ENCODE results near the gene PEX16.

PEX16 gene

GRCh38 chr11:45871638-45872037 lies 46.0 kb downstream of the PEX16 start:
- Mint-ChIP-seq H3K36me3 (peaks cover 48% of the 10 kb centered on the region), H3K27ac (peak overlapping the region; percentile 45)

GRCh38 chr11:45870706-45871105 lies 47.0 kb downstream of the PEX16 start:
- no peak for ATAC-seq (ENCODE audit: low read depth)
- peaks cover 2% of the 10 kb centered on the region for H3K4me1 Mint-ChIP-seq
- H3K27me3 Mint-ChIP-seq = no peaks in the 10 kb centered on the region
- no peaks in the 10 kb centered on the region for H3K9me3 Mint-ChIP-seq
- no peak overlapping the region for H3K4me3 Mint-ChIP-seq
- peaks cover 52% of the 10 kb centered on the region for H3K36me3 Mint-ChIP-seq
- no peak for DNase-seq (ENCODE audit: low spot score in 2 of 2)
- no peak overlapping the region for H3K27ac Mint-ChIP-seq

More at GRCh38 chr11:45871638-45872037, 46.0 kb downstream of the PEX16 start:
- no peak for ATAC-seq (ENCODE audit: low read depth)
- H3K27me3 Mint-ChIP-seq = no peaks in the 10 kb centered on the region
- no peaks in the 10 kb centered on the region for H3K9me3 Mint-ChIP-seq
- no peak overlapping the region for H3K4me3 Mint-ChIP-seq
- no peak for DNase-seq (ENCODE audit: low spot score in 2 of 2)
- H3K4me1 Mint-ChIP-seq = peaks cover 2% of the 10 kb centered on the region

GRCh38 chr11:45869551-45869950 lies 48.1 kb downstream of the PEX16 start:
- Mint-ChIP-seq H3K4me3 (no peak overlapping the region), H3K27ac (no peak overlapping the region), H3K4me1 (no peaks in the 10 kb centered on the region), H3K27me3 (no peaks in the 10 kb centered on the region), H3K36me3 (peaks cover 51% of the 10 kb centered on the region), H3K9me3 (no peaks in the 10 kb centered on the region)
- ATAC-seq (ENCODE audit: low read depth) (no peak), DNase-seq (ENCODE audit: low spot score in 2 of 2) (no peak)

- Mint-ChIP-seq H3K27ac (no peak overlapping the region), H3K4me3 (no peak overlapping the region), H3K9me3 (no peaks in the 10 kb centered on the region), H3K36me3 (peaks cover 43% of the 10 kb centered on the region), H3K4me1 (no peaks in the 10 kb centered on the region), H3K27me3 (no peaks in the 10 kb centered on the region)
- DNase-seq (ENCODE audit: low spot score in 2 of 2) (no peak), ATAC-seq (ENCODE audit: low read depth) (no peak)
Observed at GRCh38 chr11:45864041-45864440, 53.6 kb downstream of the PEX16 start.

GRCh38 chr11:45860764-45861510 lies 56.7 kb downstream of the PEX16 start:
- Mint-ChIP-seq H3K27me3 (no peaks in the 10 kb centered on the region), H3K4me1 (peaks cover 4% of the 10 kb centered on the region), H3K27ac (no peak overlapping the region), H3K36me3 (peaks cover 38% of the 10 kb centered on the region), H3K9me3 (no peaks in the 10 kb centered on the region), H3K4me3 (no peak overlapping the region)
- DNase-seq (ENCODE audit: low spot score in 2 of 2) (no peak), ATAC-seq (ENCODE audit: low read depth) (no peak)

GRCh38 chr11:45860348-45860747 lies 57.3 kb downstream of the PEX16 start:
- Mint-ChIP-seq H3K4me3 (no peak overlapping the region), H3K36me3 (peaks cover 36% of the 10 kb centered on the region), H3K27me3 (no peaks in the 10 kb centered on the region), H3K4me1 (peaks cover 4% of the 10 kb centered on the region), H3K27ac (no peak overlapping the region), H3K9me3 (no peaks in the 10 kb centered on the region)
- ATAC-seq (ENCODE audit: low read depth) (no peak), DNase-seq (ENCODE audit: low spot score in 2 of 2) (no peak)
